ENCODE measurements around the gene RPAP2. TPM values are rescaled to one million over a fixed set of nuclear protein-coding genes. Genes with fewer than 3 reads are reported as not detected.

Gene RPAP2
- total and polyA plus RNA-seq, 3 experiments from 2014 or later, result 30.8 to 40.7 (median 38.6) TPM

DNA sequence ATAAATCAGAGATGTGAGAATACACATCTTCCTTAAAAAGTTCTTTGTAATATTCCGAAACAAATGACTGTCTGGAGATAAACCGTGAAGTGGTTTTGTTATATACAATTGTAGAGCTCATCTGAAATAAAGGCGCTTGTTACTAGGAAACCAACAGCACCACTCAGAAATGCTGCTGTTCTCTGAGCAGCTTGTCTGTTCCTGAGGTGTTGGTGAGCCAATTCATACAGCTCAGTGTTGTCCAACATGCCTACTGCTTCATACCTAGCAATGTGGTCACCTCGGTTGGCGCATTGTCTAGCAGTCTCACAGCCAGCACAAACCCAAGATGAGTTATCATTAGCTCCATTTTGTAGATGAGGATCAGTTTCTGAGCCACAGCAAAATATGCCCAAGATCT is 143.5 kb downstream of the RPAP2 start:
- no peaks in the 10 kb centered on the region for H3K4me1 ChIP-seq (ENCODE audit: insufficient read depth, low read length)
- H3K36me3 ChIP-seq (ENCODE audit: insufficient read depth, low read length), result no peaks in the 10 kb centered on the region
- ChIA-PET CTCF (interaction anchor here (1.1 to 1.2 kb wide), 3 partner anchors 13 to 24 kb away, joined by 3 to 4 read pairs (median 3); no protein-coding TSS in a partner anchor), POLR2A (no interaction called here)
- Mint-ChIP-seq H3K36me3 (no peaks in the 10 kb centered on the region), H3K9me3 (no peaks in the 10 kb centered on the region), H3K4me3 (no peak overlapping the region), H3K4me1 (peaks cover 0 to 9% (median 7%) of the 10 kb centered on the region in 3 donors), H3K27me3 (peaks cover 0 to 1% of the 10 kb centered on the region in 2 donors), H3K27ac (no peak overlapping the region)
- no peak overlapping the region for H3K27ac ChIP-seq (ENCODE audit: low read depth, low read length)
- no peaks in the 10 kb centered on the region for H3K27me3 ChIP-seq (ENCODE audit: insufficient read depth, low read length, poor library complexity, severe bottlenecking)
- DNase-seq, result no peak
- H3K9me3 ChIP-seq (ENCODE audit: low read length), result no peaks in the 10 kb centered on the region
- no peak overlapping the region for H3K4me3 ChIP-seq (ENCODE audit: low read length)

GRCh38 chr1:92443893-92444292 is 145.0 kb downstream of the RPAP2 start:
- H3K36me3 ChIP-seq (ENCODE audit: insufficient read depth, low read length), result no peaks in the 10 kb centered on the region
- Mint-ChIP-seq H3K4me1 (peaks cover 0 to 9% (median 8%) of the 10 kb centered on the region in 3 donors), H3K4me3 (no peak overlapping the region), H3K27me3 (peaks cover 0 to 1% of the 10 kb centered on the region in 2 donors), H3K36me3 (no peaks in the 10 kb centered on the region), H3K9me3 (no peaks in the 10 kb centered on the region), H3K27ac (peak overlapping the region in 2 of 8 donors; percentile 13 to 72)
- no peaks in the 10 kb centered on the region for H3K9me3 ChIP-seq (ENCODE audit: low read length)
- ChIA-PET POLR2A (no interaction called here), CTCF (no interaction called here)
- no peaks in the 10 kb centered on the region for H3K27me3 ChIP-seq (ENCODE audit: insufficient read depth, low read length, poor library complexity, severe bottlenecking)
- H3K4me3 ChIP-seq (ENCODE audit: low read length), result no peak overlapping the region
- H3K4me1 ChIP-seq (ENCODE audit: insufficient read depth, low read length), result no peaks in the 10 kb centered on the region
- no peak for DNase-seq
- H3K27ac ChIP-seq (ENCODE audit: low read depth, low read length), result no peak overlapping the region

DNA sequence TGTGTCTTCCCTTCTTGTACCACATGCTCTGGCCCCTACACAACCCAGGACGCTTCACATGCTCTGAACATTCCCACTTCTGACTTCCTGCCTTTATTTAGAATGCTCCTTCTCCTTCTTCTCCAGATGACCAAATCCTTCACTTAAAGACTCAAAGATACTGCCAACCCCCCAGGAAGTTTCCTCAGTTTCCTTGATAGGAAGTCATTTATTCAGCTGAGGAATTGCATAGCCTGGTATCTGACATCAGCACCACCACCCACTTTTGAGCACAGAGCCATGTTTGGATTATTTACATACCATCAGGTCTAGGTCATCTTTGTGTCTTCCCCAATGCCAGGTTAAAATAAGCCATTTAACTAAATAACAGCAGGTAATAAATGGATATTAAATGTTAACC is 145.5 kb downstream of the RPAP2 start:
- H3K9me3 Mint-ChIP-seq, result no peaks in the 10 kb centered on the region

DNA sequence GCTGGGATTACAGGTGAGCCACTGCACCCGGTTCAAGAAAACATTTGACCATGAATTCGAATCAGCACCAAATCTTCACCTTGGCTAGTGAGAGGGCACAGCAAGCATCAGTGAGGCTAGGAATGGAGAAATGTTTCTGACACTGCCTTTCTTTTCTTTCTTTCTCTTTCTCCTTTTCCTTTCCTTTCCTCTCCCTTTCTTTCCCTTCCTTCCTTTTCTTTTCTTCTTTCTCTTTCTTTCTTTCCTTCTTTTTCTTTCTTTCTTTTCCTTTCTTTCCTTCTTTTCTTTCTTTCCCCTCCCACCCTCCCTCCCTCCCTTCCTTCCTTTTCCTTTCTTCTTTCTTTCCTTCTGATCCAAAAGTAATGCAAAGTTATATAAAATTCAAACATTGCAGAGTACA is 147.0 kb downstream of the RPAP2 start:
- peaks cover 0 to 1% of the 10 kb centered on the region in 2 donors for H3K27me3 Mint-ChIP-seq
- Histone ChIP-seq H3K27ac (ENCODE audit: low read depth, low read length) (no peak overlapping the region), H3K36me3 (ENCODE audit: insufficient read depth, low read length) (no peaks in the 10 kb centered on the region), H3K27me3 (ENCODE audit: insufficient read depth, low read length, poor library complexity, severe bottlenecking) (no peaks in the 10 kb centered on the region), H3K4me1 (ENCODE audit: insufficient read depth, low read length) (no peaks in the 10 kb centered on the region), H3K9me3 (ENCODE audit: low read length) (no peaks in the 10 kb centered on the region), H3K4me3 (ENCODE audit: low read length) (no peak overlapping the region)
- H3K4me3 Mint-ChIP-seq, result no peak overlapping the region
- H3K36me3 Mint-ChIP-seq, result no peaks in the 10 kb centered on the region
- POLR2A ChIA-PET, result no interaction called here
- no peak for DNase-seq
- H3K9me3 Mint-ChIP-seq, result no peaks in the 10 kb centered on the region
- peaks cover 0 to 11% (median 6%) of the 10 kb centered on the region in 3 donors for H3K4me1 Mint-ChIP-seq
- CTCF ChIA-PET, result no interaction called here
- H3K27ac Mint-ChIP-seq, result peak overlapping the region in 1 of 8 donors; percentile 21

More for the DNA sequence above, 145.5 kb downstream of the RPAP2 start:
- Mint-ChIP-seq H3K27ac (peak overlapping the region in 2 of 8 donors; percentile 13 to 14), H3K4me1 (peaks cover 0 to 11% (median 9%) of the 10 kb centered on the region in 3 donors), H3K27me3 (peaks cover 0 to 1% of the 10 kb centered on the region in 2 donors), H3K4me3 (no peak overlapping the region), H3K36me3 (no peaks in the 10 kb centered on the region)
- no peaks in the 10 kb centered on the region for H3K9me3 ChIP-seq (ENCODE audit: low read length)
- H3K27ac ChIP-seq (ENCODE audit: low read depth, low read length), result no peak overlapping the region
- H3K36me3 ChIP-seq (ENCODE audit: insufficient read depth, low read length), result no peaks in the 10 kb centered on the region
- H3K4me3 ChIP-seq (ENCODE audit: low read length), result no peak overlapping the region
- H3K27me3 ChIP-seq (ENCODE audit: insufficient read depth, low read length, poor library complexity, severe bottlenecking), result no peaks in the 10 kb centered on the region
- DNase-seq, result no peak
- H3K4me1 ChIP-seq (ENCODE audit: insufficient read depth, low read length), result no peaks in the 10 kb centered on the region
- POLR2A ChIA-PET, result no interaction called here
- CTCF ChIA-PET, result no interaction called here

DNA sequence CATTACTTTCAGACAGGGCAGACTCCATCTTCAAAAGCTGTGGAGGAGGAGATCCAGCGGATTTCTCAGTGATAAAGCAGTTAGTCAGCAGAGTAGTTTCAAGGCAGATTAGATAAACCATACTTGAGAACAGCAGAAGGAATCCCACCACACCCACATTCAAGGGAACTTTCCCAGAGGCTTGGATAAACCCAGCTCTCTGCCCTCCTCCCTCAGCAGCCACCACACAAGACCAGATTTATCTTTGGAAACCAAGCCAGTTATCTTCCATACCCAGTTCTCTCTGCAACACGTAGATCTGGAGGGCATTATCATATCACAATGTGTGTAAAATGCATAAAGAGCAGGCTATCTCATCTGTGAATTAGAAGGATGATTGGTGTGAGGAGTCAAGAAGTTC is 147.7 kb downstream of the RPAP2 start:
- POLR2A ChIA-PET, result no interaction called here
- Mint-ChIP-seq H3K27ac (peak overlapping the region in 1 of 8 donors; percentile 1), H3K36me3 (no peaks in the 10 kb centered on the region), H3K4me3 (no peak overlapping the region), H3K4me1 (peaks cover 0 to 11% (median 6%) of the 10 kb centered on the region in 3 donors), H3K27me3 (peaks cover 0 to 1% of the 10 kb centered on the region in 2 donors), H3K9me3 (no peaks in the 10 kb centered on the region)
- H3K27ac ChIP-seq (ENCODE audit: low read depth, low read length), result no peak overlapping the region
- H3K4me1 ChIP-seq (ENCODE audit: insufficient read depth, low read length), result no peaks in the 10 kb centered on the region
- DNase-seq, result no peak
- H3K9me3 ChIP-seq (ENCODE audit: low read length), result no peaks in the 10 kb centered on the region
- CTCF ChIA-PET, result no interaction called here
- no peak overlapping the region for H3K4me3 ChIP-seq (ENCODE audit: low read length)
- H3K27me3 ChIP-seq (ENCODE audit: insufficient read depth, low read length, poor library complexity, severe bottlenecking), result no peaks in the 10 kb centered on the region
- no peaks in the 10 kb centered on the region for H3K36me3 ChIP-seq (ENCODE audit: insufficient read depth, low read length)

GRCh38 chr1:92447033-92447681 is 148.3 kb downstream of the RPAP2 start:
- Mint-ChIP-seq H3K27ac (no peak overlapping the region), H3K27me3 (peaks cover 0 to 1% of the 10 kb centered on the region in 2 donors), H3K4me1 (peaks cover 0 to 11% (median 6%) of the 10 kb centered on the region in 3 donors), H3K36me3 (no peaks in the 10 kb centered on the region), H3K4me3 (no peak overlapping the region), H3K9me3 (no peaks in the 10 kb centered on the region)
- no peaks in the 10 kb centered on the region for H3K9me3 ChIP-seq (ENCODE audit: low read length)
- no peaks in the 10 kb centered on the region for H3K4me1 ChIP-seq (ENCODE audit: insufficient read depth, low read length)
- no peaks in the 10 kb centered on the region for H3K36me3 ChIP-seq (ENCODE audit: insufficient read depth, low read length)
- no peaks in the 10 kb centered on the region for H3K27me3 ChIP-seq (ENCODE audit: insufficient read depth, low read length, poor library complexity, severe bottlenecking)
- H3K4me3 ChIP-seq (ENCODE audit: low read length), result no peak overlapping the region
- CTCF ChIA-PET, result no interaction called here
- no peak overlapping the region for H3K27ac ChIP-seq (ENCODE audit: low read depth, low read length)
- DNase-seq, result no peak
- POLR2A ChIA-PET, result no interaction called here

GRCh38 chr1:92447976-92448375 is 149.1 kb downstream of the RPAP2 start:
- no peak overlapping the region for H3K4me3 Mint-ChIP-seq
- H3K4me1 ChIP-seq (ENCODE audit: insufficient read depth, low read length), result no peaks in the 10 kb centered on the region
- H3K9me3 ChIP-seq (ENCODE audit: low read length), result no peaks in the 10 kb centered on the region
- H3K4me1 Mint-ChIP-seq, result peaks cover 0 to 11% (median 6%) of the 10 kb centered on the region in 3 donors
- DNase-seq, result no peak
- no peak overlapping the region for H3K4me3 ChIP-seq (ENCODE audit: low read length)
- H3K36me3 ChIP-seq (ENCODE audit: insufficient read depth, low read length), result no peaks in the 10 kb centered on the region
- ChIA-PET CTCF (no interaction called here), POLR2A (no interaction called here)
- no peaks in the 10 kb centered on the region for H3K9me3 Mint-ChIP-seq
- peaks cover 0 to 1% of the 10 kb centered on the region in 2 donors for H3K27me3 Mint-ChIP-seq
- no peaks in the 10 kb centered on the region for H3K36me3 Mint-ChIP-seq
- H3K27me3 ChIP-seq (ENCODE audit: insufficient read depth, low read length, poor library complexity, severe bottlenecking), result no peaks in the 10 kb centered on the region
- H3K27ac ChIP-seq (ENCODE audit: low read depth, low read length), result no peak overlapping the region
- peak overlapping the region in 1 of 8 donors; percentile 17 for H3K27ac Mint-ChIP-seq

Data from CD8-positive, alpha-beta memory T cell (primary cell).